ENCODE results near the gene CBR3.

Gene CBR3

GRCh38 chr21:36186506-36187399 is 51.9 kb downstream of the CBR3 start:
- no peak for DNase-seq

- DNase-seq: no peak
Measured at GRCh38 chr21:36188081-36188681, 53.3 kb downstream of the CBR3 start.

- DNase-seq: no peak
Measured at GRCh38 chr21:36188937-36189336, 54.1 kb downstream of the CBR3 start.

GRCh38 chr21:36190736-36191135 is 55.9 kb downstream of the CBR3 start:
- no peak for DNase-seq

- DNase-seq: no peak
Measured at GRCh38 chr21:36193200-36193599, 58.3 kb downstream of the CBR3 start.

GRCh38 chr21:36194024-36194423 is 59.1 kb downstream of the CBR3 start:
- DNase-seq: no peak

GRCh38 chr21:36195613-36196012 is 60.7 kb downstream of the CBR3 start:
- DNase-seq: no peak

Measured in GF-D8 (cell line).